GM21576 (cell line): ENCODE measurements around the gene PPP1R37.

ENCODE experiments used
- ATAC-seq: cut with Tn5 transposase; IDR thresholded peaks from one replicate; pipeline ENCODE4 v1.9.1; 2021; ENCODE audit warnings: mild to moderate bottlenecking, moderate library complexity; ENCODE audit not compliant: unreplicated experiment

PPP1R37 gene

GRCh38 chr19:45166723-45167252 is 73.8 kb downstream of the PPP1R37 start:
- ATAC-seq, result no peak

- no peak for ATAC-seq
Observed at GRCh38 chr19:45168767-45169351, 75.9 kb downstream of the PPP1R37 start.

GRCh38 chr19:45169602-45170001 is 76.6 kb downstream of the PPP1R37 start:
- no peak for ATAC-seq

- ATAC-seq, result no peak
Observed at GRCh38 chr19:45170146-45171106, 77.4 kb downstream of the PPP1R37 start.

GRCh38 chr19:45171211-45171623 is 78.2 kb downstream of the PPP1R37 start:
- ATAC-seq, result no peak

- no peak for ATAC-seq
Observed at GRCh38 chr19:45172173-45172572, 79.2 kb downstream of the PPP1R37 start.

- ATAC-seq, result no peak
Observed at GRCh38 chr19:45172611-45173208, 79.7 kb downstream of the PPP1R37 start.

GRCh38 chr19:45173816-45174215 is 80.8 kb downstream of the PPP1R37 start:
- no peak for ATAC-seq

GRCh38 chr19:45175515-45176345 is 82.8 kb downstream of the PPP1R37 start:
- ATAC-seq, result no peak

GRCh38 chr19:45177817-45178261 is 84.9 kb downstream of the PPP1R37 start, which contains the start of gene TRAPPC6A:
TSS of gene TRAPPC6A (minus strand) at chr19:45178237. CDS start at chr19:45178218, 19 bp downstream.
- ATAC-seq, result peak; percentile 4

GRCh38 chr19:45178262-45179071 is 85.5 kb downstream of the PPP1R37 start, which contains the start of gene BLOC1S3:
TSS of gene BLOC1S3 (plus strand) at chr19:45178784. CDS start at chr19:45179297, 513 bp downstream.
- ATAC-seq, result peak; percentile 74

- no peak for ATAC-seq
Observed at GRCh38 chr19:45179072-45179891, 86.3 kb downstream of the PPP1R37 start.

- ATAC-seq, result no peak
Observed at GRCh38 chr19:45179892-45180370, 87.0 kb downstream of the PPP1R37 start.

- ATAC-seq, result no peak
Observed at GRCh38 chr19:45180936-45181335, 88.0 kb downstream of the PPP1R37 start.

GRCh38 chr19:45182758-45183157 is 89.8 kb downstream of the PPP1R37 start:
- no peak for ATAC-seq

- no peak for ATAC-seq
Observed at GRCh38 chr19:45184115-45184514, 91.1 kb downstream of the PPP1R37 start.

GRCh38 chr19:45186509-45187334 is 93.7 kb downstream of the PPP1R37 start:
- ATAC-seq, result no peak
